GM19043 (cell line): ENCODE data around the gene UVSSA.
"Not testable (repeated sequence)": the region's sequence is repeated elsewhere in the genome, so short reads cannot be mapped to it uniquely, and the experiment has no call there.

ENCODE experiments used
- ATAC-seq: cut with Tn5 transposase; IDR thresholded peaks from one replicate; pipeline ENCODE4 v1.9.1; 2021; ENCODE audit warnings: low read depth; ENCODE audit not compliant: unreplicated experiment

The UVSSA gene

DNA sequence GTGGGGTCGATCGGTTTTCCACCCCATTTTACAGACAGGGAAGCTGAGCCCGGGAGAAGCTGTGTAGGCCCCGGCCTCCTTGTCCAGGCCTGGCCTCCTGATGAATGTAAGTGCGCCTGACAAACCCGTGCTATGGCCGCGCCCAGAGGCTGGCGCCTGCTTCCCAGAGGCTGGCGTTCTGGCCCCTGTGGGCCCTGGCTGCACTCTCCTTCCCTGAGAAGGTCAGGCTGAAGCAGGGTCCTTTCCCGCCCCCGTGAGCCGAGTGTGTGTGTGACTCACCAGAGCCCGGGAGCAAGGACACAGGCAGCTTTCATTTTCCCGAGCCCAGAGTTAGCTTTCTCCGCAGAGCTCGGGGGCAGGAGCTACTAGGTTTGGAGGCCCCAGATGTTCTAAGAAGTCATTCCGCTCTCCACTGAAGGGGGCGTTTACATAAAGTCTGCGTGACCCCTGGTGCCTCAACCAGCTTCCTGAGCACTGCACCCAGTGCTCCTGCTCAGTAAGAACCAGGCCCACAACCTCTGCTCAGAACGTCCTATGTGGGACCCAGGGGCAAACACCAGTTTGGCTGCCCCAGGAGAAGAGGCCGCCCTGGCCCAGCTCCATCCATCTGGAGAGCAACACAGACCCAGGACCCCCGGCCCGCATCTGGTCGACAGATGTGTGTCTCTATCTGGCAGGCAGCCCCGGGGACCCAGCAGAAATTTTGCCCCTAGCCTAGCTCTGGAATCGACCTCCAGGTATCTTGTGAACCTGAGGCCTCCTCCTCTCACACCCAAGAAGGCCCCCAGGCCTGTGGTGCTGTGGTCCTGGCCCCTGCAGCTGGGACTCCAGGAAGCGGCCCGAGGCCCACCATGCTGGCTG is 13.6 kb downstream of the UVSSA start:
- ATAC-seq, result no peak

DNA sequence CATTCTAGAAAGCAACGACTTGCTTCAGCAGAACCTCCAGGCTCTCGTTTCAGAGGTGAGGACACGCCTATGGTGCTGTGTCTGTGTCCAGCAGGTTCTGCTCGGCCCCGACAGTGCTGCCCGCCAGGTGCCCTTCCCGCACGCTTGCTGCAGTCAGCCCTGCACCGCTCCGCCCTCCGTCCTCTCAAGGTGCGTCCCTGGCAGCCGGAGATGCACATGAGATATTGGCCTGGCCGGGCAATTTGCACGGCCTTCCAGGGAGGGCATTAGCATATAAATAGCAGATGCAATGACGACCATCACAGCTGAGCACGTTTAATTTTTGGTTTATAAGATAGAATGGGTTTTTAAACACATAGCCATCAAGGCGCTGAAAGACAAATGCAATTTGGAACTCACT is 14.4 kb downstream of the UVSSA start:
- no peak for ATAC-seq

- no peak for ATAC-seq
Observed at GRCh38 chr4:1362046-1362445, 15.0 kb downstream of the UVSSA start.

DNA sequence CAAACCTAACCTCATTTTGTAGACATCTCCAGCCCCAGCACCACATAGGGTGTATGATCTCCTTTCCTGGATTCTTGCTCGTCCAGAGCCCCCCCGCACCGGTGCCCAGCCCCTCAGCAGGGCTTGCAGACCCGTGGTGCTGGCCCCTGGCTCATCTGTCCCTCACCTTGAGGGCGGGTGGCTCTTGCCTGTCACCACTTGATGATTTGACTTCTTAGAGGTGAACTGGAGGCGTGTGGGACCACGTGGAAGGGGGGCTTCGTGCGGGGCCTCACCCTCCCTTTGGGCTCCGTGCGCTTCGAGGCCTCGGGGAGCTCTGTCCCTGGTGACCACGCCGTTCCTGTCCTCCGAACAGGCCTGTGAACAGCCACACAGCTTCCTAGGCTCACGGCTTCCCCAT is 15.5 kb downstream of the UVSSA start:
- ATAC-seq, result no peak

GRCh38 chr4:1363513-1363912 is 16.5 kb downstream of the UVSSA start:
- ATAC-seq, result no peak

- ATAC-seq, result no peak
Observed at GRCh38 chr4:1364217-1364616, 17.2 kb downstream of the UVSSA start.

DNA sequence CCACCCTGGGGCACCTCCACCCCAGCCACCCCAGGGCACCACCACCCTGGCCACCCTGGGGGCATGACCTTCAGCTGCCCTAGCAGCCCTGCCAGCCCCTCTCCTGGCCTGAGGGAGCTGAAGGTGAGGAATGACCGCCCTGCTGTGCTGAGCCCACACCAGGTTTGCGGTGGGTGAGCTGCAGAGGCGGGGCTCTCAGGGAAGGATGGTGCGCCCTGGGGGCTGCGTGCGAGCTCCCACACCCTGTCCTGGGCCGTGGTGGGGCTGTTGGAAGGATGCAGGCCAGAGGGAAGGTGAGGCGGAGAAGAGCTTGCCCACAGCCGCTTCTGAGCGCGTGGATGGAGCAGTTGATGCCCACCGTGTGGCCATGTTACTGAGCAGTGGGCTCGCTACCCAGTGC is 17.7 kb downstream of the UVSSA start:
- no peak for ATAC-seq

DNA sequence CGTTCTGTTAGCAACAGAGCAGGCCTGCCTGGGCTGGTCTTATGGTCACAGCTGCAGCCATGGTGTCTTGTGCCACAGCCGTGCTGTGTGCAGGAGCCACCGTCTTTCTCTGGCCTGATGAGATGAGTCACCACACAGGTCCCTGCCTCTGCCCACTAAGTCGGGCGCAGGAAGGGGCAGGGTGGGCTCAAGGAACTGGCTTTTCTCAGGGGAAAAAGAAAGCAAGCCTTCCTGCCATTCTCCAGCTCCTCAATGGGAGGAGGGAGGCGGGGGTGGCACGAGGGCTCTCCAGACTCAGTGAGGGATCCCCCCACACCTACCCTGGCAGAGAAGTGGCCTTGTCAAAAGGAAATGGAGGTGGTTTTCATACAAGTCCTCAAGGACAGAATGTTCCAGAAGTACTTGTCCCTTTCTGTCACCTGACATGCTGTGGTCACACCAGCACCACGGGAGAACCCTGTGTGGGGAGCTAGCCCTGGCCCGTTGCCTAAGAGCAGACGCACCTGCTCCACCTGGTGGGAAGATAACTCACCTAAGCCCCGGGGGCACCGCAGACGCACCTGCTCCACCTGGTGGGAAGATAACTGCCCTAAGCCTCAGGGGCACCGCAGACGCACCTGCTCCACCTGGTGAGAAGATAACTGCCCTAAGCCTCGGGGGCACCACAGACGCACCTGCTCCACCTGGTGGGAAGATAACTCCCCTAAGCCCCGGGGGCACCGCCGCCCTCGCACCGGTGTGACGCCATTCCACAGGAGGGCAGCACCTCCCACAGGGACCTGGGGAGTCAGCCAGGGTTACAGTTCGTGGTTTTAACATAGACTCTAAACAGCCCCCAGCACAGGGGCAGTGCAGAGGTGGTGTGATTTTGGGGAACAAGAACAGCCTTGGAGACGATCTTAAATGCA is 18.5 kb downstream of the UVSSA start:
- no peak for ATAC-seq

DNA sequence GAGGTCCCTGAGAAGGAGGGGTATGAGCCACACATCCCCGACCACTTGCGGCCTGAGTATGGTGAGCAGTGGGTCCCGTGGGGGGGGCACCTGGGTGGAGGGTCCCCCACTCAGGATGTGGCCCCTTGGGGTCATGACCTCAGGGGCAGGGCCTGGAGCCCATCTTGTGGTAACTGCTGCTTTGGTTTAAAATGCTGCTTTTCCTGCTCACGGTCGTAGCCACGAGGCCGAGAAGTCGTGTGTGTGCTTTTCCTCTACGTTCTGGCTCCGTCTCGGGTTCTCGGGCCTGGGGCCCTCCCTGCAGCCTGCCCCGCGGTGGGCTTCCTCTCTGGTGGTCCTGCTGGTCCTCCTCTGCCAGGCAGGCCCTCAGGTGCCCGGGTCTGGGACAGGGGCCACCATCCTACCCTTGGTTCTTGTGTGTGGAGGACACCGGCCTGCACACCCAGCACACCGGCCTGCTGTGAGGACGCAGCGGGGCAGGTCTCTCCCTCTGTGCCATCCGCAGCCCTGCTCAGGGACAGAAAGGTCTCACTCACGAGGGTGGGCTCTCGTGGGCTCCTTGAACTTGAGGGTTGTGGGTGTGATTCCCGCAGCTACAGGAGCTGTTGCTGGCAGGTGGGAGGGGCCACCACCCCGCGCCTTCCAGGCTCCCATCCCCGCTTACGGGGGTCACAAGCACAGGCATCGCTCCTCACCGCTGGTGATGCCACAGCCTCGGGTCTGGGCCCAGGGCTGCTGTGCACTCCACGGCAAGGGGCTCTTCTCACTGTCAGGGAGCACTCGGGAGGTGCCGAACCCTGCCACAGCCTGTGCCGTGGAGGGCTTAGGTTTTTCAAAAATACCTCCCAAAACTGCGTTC is 19.6 kb downstream of the UVSSA start:
- ATAC-seq, result no peak

DNA sequence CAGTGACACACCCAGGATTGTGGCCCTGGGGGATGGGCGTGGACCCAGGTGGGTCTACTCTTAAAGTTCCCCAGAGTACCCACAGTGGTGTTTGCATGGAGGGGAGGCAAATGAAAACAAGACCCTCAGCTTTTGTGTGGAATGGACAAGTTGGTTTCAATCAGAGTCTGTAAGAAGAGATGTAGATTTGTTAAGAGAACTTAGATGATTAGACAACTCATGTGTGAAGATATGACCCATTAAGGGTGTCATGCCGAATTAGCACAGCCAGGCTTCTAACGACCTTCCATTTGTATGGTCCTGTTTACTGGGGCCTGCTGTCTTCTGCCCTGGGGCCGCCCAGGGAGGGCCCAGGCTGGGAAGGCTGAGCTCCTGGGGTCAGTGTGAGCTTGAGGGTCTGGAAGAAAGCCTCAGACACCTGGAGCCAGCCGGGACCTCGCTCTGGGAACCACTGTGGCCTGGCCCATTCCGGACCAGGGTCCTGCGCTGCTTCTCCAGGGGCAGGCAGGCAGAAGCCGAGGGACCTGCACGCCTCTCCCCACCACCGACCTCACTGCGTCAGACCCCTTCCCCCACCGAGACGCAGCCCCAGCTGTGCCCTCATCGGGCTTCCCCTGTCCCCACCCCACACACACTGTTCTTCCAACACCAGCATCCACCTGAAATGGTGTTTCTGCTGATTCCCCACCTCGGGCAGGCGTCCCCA is 20.4 kb downstream of the UVSSA start:
- ATAC-seq, result no peak

- ATAC-seq, result no peak
Observed at GRCh38 chr4:1367936-1368289, 20.9 kb downstream of the UVSSA start.

DNA sequence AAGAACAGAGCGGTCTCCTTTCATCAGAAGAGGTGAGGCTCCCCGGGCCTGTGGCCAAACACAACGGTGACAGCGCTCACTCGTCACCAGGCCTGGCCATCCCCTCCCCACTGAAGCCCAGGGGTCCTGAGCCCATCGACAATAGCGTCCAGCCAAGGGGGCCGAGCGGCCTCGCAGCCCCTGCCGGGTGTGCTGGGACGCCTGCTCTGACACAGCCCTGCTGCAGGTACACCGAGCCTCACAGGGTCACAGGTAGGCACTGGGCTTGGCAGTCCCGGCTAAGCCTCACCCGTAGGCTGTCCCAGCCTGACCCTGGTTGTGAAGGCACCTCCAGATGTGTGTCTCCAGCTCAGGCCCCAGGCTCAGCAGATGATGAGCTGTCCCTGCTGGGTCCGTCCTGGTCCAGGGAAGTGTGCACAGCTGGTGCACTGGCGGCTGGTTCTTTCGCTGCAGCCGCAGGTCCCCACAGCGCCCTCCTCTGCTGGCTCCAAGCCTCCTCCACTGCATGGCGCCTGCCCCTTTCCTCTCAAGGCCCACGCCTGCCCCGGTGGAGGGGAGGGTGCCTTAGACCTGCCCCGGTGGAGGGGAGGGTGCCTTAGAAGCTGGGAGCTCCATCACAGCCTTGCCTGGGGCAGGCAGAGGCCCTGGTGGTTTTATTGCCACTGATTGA is 21.5 kb downstream of the UVSSA start:
- no peak for ATAC-seq

GRCh38 chr4:1369091-1369450 is 22.1 kb downstream of the UVSSA start:
- no peak for ATAC-seq

GRCh38 chr4:1369479-1370079 is 22.6 kb downstream of the UVSSA start:
- no peak for ATAC-seq

GRCh38 chr4:1370321-1371124 is 23.5 kb downstream of the UVSSA start:
- ATAC-seq, result no peak

GRCh38 chr4:1371176-1372165 is 24.5 kb downstream of the UVSSA start:
- ATAC-seq, result no peak

DNA sequence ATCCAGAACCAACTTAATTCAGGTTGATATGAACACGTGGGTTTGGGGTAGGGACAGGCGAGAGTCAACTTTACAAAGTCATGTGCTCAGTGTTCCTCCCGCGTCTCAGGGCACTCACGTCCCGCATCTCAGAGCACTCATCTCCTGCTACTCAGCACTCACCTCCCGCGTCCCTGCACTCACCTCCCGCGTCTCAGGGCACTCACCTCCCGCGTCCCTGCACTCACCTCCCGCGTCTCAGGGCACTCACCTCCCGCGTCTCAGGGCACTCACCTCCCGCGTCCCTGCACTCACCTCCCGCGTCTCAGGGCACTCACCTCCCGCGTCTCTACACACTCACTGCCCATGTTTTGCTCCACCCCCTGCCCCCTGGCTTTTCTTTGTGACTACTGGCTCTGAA is 25.6 kb downstream of the UVSSA start:
- ATAC-seq, result not testable (repeated sequence)
